Measurements from ENCODE around the gene CORO2B. TPM values are rescaled to one million over a fixed set of nuclear protein-coding genes. Genes with fewer than 3 reads are reported as not detected.

CORO2B gene
- total RNA-seq, 2 donors from 2014 or later, result 4.3 to 8.5 TPM

- Histone ChIP-seq H3K27me3 (replicated peaks; ENCODE audit: insufficient read depth) (no peaks in the 10 kb centered on the region), H3K4me3 (no peak overlapping the region), H3K27ac (no peak overlapping the region), H3K36me3 (no peaks in the 10 kb centered on the region), H3K4me1 (ENCODE audit: control insufficient read depth in 1 of 2, low read depth in 2 of 2) (no peaks in the 10 kb centered on the region), H3K9me3 (no peaks in the 10 kb centered on the region)
- no peak for DNase-seq (ENCODE audit: low spot score)
- TF ChIP-seq CTCF (IDR thresholded peaks at IDR 0.05), result no peak
- no peak for ATAC-seq (ENCODE audit: insufficient number of reproducible peaks, low FRiP score, low read depth)
These were observed 104.8 kb downstream of the CORO2B start for GRCh38 chr15:68683551-68683950.

GRCh38 chr15:68684476-68684875 lies 105.7 kb downstream of the CORO2B start:
- Histone ChIP-seq H3K27ac (no peak overlapping the region), H3K4me3 (no peak overlapping the region), H3K9me3 (no peaks in the 10 kb centered on the region), H3K36me3 (no peaks in the 10 kb centered on the region), H3K4me1 (ENCODE audit: control insufficient read depth in 1 of 2, low read depth in 2 of 2) (no peaks in the 10 kb centered on the region), H3K27me3 (replicated peaks; ENCODE audit: insufficient read depth) (no peaks in the 10 kb centered on the region)
- DNase-seq (ENCODE audit: low spot score) (no peak), ATAC-seq (ENCODE audit: insufficient number of reproducible peaks, low FRiP score, low read depth) (no peak)
- no peak for TF ChIP-seq CTCF (IDR thresholded peaks at IDR 0.05)

- H3K9me3 ChIP-seq, result no peaks in the 10 kb centered on the region
- H3K4me1 ChIP-seq (ENCODE audit: control insufficient read depth in 1 of 2, low read depth in 2 of 2), result no peaks in the 10 kb centered on the region
- H3K36me3 ChIP-seq, result no peaks in the 10 kb centered on the region
- no peak overlapping the region for H3K27ac ChIP-seq
- no peak for TF ChIP-seq CTCF (IDR thresholded peaks at IDR 0.05)
- no peak for ATAC-seq (ENCODE audit: insufficient number of reproducible peaks, low FRiP score, low read depth)
- H3K4me3 ChIP-seq, result no peak overlapping the region
- H3K27me3 ChIP-seq (replicated peaks; ENCODE audit: insufficient read depth), result no peaks in the 10 kb centered on the region
- no peak for DNase-seq (ENCODE audit: low spot score)
These were observed 108.4 kb downstream of the CORO2B start for GRCh38 chr15:68687136-68687735.

GRCh38 chr15:68691705-68692104 lies 112.9 kb downstream of the CORO2B start:
- H3K27me3 ChIP-seq (replicated peaks; ENCODE audit: insufficient read depth), result no peaks in the 10 kb centered on the region
- no peaks in the 10 kb centered on the region for H3K36me3 ChIP-seq
- H3K9me3 ChIP-seq, result no peaks in the 10 kb centered on the region
- H3K4me3 ChIP-seq, result no peak overlapping the region
- DNase-seq (ENCODE audit: low spot score), result no peak
- no peaks in the 10 kb centered on the region for H3K4me1 ChIP-seq (ENCODE audit: control insufficient read depth in 1 of 2, low read depth in 2 of 2)
- no peak overlapping the region for H3K27ac ChIP-seq
- no peak for TF ChIP-seq CTCF (IDR thresholded peaks at IDR 0.05)
- ATAC-seq (ENCODE audit: insufficient number of reproducible peaks, low FRiP score, low read depth), result no peak

- H3K4me1 ChIP-seq (ENCODE audit: control insufficient read depth in 1 of 2, low read depth in 2 of 2), result no peaks in the 10 kb centered on the region
- no peak for ATAC-seq (ENCODE audit: insufficient number of reproducible peaks, low FRiP score, low read depth)
- no peak for DNase-seq (ENCODE audit: low spot score)
These were observed 114.3 kb downstream of the CORO2B start for GRCh38 chr15:68693071-68693470.

More at GRCh38 chr15:68693071-68693470, 114.3 kb downstream of the CORO2B start:
- no peak overlapping the region for H3K27ac ChIP-seq
- no peaks in the 10 kb centered on the region for H3K27me3 ChIP-seq (replicated peaks; ENCODE audit: insufficient read depth)
- no peaks in the 10 kb centered on the region for H3K36me3 ChIP-seq
- no peak overlapping the region for H3K4me3 ChIP-seq
- no peak for TF ChIP-seq CTCF (IDR thresholded peaks at IDR 0.05)
- no peaks in the 10 kb centered on the region for H3K9me3 ChIP-seq
